ENCODE measurements around the gene MMP19. TPM values are rescaled to one million over a fixed set of nuclear protein-coding genes. Genes with fewer than 3 reads are reported as not detected.

The MMP19 gene
- total RNA-seq, 1 donor from 2014 or later: not detected

DNA sequence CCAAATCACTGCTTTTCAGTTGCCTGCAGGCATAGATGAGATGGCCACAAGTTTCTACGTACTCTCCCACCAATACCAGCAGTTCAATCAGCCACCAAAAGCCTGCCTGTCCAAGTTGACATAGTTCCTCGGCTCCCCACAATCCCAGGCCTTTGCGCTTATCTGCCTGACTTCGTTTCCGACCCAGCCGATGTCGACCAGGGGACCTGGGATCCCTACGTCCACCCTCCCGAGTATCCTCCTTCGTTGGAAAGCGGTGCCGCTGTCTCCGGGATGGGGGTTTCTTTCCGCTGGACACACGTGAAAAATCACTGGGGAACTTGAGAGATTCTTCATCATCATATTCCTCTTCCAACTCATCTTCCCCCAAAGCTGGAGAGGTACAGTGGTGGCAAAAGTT, 14.9 kb downstream of the MMP19 start:
- Mint-ChIP-seq H3K27ac (ENCODE audit: unreplicated experiment) (peak overlapping the region; percentile 68), H3K4me1 (ENCODE audit: low read depth, unreplicated experiment) (peaks cover 18% of the 10 kb centered on the region), H3K36me3 (ENCODE audit: unreplicated experiment) (no peaks in the 10 kb centered on the region), H3K4me3 (ENCODE audit: unreplicated experiment) (peak overlapping the region; percentile 83), H3K27me3 (ENCODE audit: unreplicated experiment) (peaks cover 17% of the 10 kb centered on the region), H3K9me3 (ENCODE audit: unreplicated experiment) (peaks cover 10% of the 10 kb centered on the region)
- TF ChIP-seq, protein P1, sequence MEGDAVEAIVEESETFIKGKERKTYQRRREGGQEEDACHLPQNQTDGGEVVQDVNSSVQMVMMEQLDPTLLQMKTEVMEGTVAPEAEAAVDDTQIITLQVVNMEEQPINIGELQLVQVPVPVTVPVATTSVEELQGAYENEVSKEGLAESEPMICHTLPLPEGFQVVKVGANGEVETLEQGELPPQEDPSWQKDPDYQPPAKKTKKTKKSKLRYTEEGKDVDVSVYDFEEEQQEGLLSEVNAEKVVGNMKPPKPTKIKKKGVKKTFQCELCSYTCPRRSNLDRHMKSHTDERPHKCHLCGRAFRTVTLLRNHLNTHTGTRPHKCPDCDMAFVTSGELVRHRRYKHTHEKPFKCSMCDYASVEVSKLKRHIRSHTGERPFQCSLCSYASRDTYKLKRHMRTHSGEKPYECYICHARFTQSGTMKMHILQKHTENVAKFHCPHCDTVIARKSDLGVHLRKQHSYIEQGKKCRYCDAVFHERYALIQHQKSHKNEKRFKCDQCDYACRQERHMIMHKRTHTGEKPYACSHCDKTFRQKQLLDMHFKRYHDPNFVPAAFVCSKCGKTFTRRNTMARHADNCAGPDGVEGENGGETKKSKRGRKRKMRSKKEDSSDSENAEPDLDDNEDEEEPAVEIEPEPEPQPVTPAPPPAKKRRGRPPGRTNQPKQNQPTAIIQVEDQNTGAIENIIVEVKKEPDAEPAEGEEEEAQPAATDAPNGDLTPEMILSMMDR (IDR thresholded peaks at IDR 0.05; ENCODE audit: partially characterized antibody, unreplicated experiment): no peak
- DNase-seq: no peak

DNA sequence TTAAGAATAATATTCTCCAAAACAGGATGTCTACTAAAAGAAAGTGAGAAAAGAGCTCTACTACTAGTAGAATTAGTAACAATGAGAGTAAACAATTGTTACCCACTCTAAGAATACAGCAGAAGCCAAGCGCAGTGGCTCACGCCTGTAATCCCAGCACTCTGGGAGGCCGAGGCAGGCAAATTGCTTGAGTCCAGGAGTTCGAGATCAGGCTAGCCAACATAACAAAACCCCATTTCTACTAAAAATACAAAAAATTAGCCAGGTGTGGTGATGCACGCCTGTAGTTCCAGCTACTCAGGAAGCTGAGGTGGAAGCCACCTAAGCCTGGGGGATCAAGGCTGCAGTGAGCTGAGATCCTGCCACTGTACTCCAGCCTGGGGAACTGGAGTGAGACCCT, 18.0 kb downstream of the MMP19 start:
- no peak overlapping the region for H3K27ac Mint-ChIP-seq (ENCODE audit: unreplicated experiment)
- TF ChIP-seq, protein P1 (IDR thresholded peaks at IDR 0.05; ENCODE audit: partially characterized antibody, unreplicated experiment): no peak

DNA sequence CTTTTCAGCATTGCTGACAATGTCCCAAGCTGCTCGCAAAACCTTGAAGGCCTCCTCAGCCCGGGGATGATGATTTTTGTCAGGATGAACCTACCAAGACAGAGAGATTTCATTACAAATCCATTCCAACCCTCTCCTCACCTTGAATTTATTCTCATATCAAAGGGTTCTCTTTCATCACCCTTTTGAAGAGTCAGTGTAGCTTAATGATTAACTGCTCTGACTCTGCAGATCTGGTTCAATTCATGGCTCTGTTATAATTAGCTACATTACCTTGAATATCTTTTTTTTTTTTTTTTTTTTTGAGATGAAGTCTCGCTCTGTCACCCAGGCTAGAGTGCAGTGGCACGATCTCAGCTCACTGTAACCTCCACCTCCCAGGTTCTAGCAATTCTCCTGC, 19.3 kb downstream of the MMP19 start:
- H3K9me3 Mint-ChIP-seq (ENCODE audit: unreplicated experiment): peaks cover 2% of the 10 kb centered on the region
- no peak for DNase-seq
- peaks cover 21% of the 10 kb centered on the region for H3K4me1 Mint-ChIP-seq (ENCODE audit: low read depth, unreplicated experiment)
- H3K27me3 Mint-ChIP-seq (ENCODE audit: unreplicated experiment): peaks cover 1% of the 10 kb centered on the region
- H3K4me3 Mint-ChIP-seq (ENCODE audit: unreplicated experiment): no peak overlapping the region
- TF ChIP-seq, protein P1 (IDR thresholded peaks at IDR 0.05; ENCODE audit: partially characterized antibody, unreplicated experiment): no peak
- no peak overlapping the region for H3K27ac Mint-ChIP-seq (ENCODE audit: unreplicated experiment)
- H3K36me3 Mint-ChIP-seq (ENCODE audit: unreplicated experiment): no peaks in the 10 kb centered on the region

More for the DNA sequence above, 18.0 kb downstream of the MMP19 start:
- H3K36me3 Mint-ChIP-seq (ENCODE audit: unreplicated experiment): no peaks in the 10 kb centered on the region
- H3K4me1 Mint-ChIP-seq (ENCODE audit: low read depth, unreplicated experiment): peaks cover 14% of the 10 kb centered on the region
- peak overlapping the region; percentile 38 for H3K4me3 Mint-ChIP-seq (ENCODE audit: unreplicated experiment)
- peaks cover 1% of the 10 kb centered on the region for H3K27me3 Mint-ChIP-seq (ENCODE audit: unreplicated experiment)
- peaks cover under 1% of the 10 kb centered on the region for H3K9me3 Mint-ChIP-seq (ENCODE audit: unreplicated experiment)
- no peak for DNase-seq

DNA sequence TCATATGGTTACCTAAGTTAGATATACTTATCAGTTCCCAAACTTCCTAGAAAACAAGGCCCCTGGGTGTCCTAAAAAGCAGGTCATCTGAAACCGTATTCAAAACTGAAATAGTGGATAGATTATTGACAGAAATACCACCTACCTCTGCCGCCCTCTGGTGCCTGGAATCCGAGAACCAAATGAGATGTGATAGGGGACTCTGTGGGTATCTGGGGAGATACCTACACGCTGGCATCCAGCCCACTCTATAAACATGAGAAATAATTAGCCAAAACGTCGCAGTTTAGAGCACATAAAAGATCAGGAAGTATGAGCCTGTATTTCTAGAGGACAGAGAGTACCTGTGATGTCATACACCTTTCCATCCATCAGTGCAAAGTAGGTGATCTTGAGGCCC, 20.5 kb downstream of the MMP19 start:
- DNase-seq: no peak
- no peak overlapping the region for H3K27ac Mint-ChIP-seq (ENCODE audit: unreplicated experiment)
- peaks cover 1% of the 10 kb centered on the region for H3K27me3 Mint-ChIP-seq (ENCODE audit: unreplicated experiment)

DNA sequence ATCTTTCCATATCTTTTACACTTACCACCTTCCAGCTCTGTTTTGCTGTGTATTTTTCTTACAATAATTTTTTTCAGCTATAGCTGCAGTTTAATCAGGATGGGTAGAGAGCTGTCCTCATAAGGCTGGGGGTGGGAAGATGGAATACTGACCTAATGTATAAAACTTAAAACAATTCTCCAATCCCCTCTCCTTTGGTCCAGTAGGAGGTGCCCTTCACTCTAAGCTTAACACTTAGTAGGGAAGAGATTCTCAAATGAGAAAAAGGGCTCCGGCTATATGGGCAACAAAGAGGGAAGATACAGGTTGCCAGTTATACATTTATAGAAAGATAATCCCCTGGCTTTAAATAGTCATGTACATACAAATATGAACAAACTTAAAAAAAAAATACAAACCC, 22.1 kb downstream of the MMP19 start:
- no peak for DNase-seq
- no peak overlapping the region for H3K27ac Mint-ChIP-seq (ENCODE audit: unreplicated experiment)
- peaks cover 7% of the 10 kb centered on the region for H3K4me1 Mint-ChIP-seq (ENCODE audit: low read depth, unreplicated experiment)
- H3K36me3 Mint-ChIP-seq (ENCODE audit: unreplicated experiment): no peaks in the 10 kb centered on the region
- peaks cover 2% of the 10 kb centered on the region for H3K9me3 Mint-ChIP-seq (ENCODE audit: unreplicated experiment)
- TF ChIP-seq, protein P1 (IDR thresholded peaks at IDR 0.05; ENCODE audit: partially characterized antibody, unreplicated experiment): no peak
- peaks cover 1% of the 10 kb centered on the region for H3K27me3 Mint-ChIP-seq (ENCODE audit: unreplicated experiment)
- no peak overlapping the region for H3K4me3 Mint-ChIP-seq (ENCODE audit: unreplicated experiment)

More for the DNA sequence above, 20.5 kb downstream of the MMP19 start:
- H3K36me3 Mint-ChIP-seq (ENCODE audit: unreplicated experiment): no peaks in the 10 kb centered on the region
- TF ChIP-seq, protein P1 (IDR thresholded peaks at IDR 0.05; ENCODE audit: partially characterized antibody, unreplicated experiment): no peak
- H3K9me3 Mint-ChIP-seq (ENCODE audit: unreplicated experiment): peaks cover 2% of the 10 kb centered on the region
- no peak overlapping the region for H3K4me3 Mint-ChIP-seq (ENCODE audit: unreplicated experiment)
- H3K4me1 Mint-ChIP-seq (ENCODE audit: low read depth, unreplicated experiment): peaks cover 11% of the 10 kb centered on the region
